Renal cortex interstitium (tissue), 11 donors: ENCODE measurements around the gene MRPS18A. TPM values are rescaled to one million over a fixed set of nuclear protein-coding genes. Genes with fewer than 3 reads are reported as not detected.
"Not testable (repeated sequence)": the region's sequence is repeated elsewhere in the genome, so short reads cannot be mapped to it uniquely, and the experiment has no call there.

ENCODE experiments used
- DNase-seq, 11 donors: peaks; one replicate each; pipeline ENCODE4 v3.0.0-alpha.2; 2013; ENCODE audit warnings: low read depth in 9 of 11, low spot score in 4 of 11; ENCODE audit errors: extremely low read depth in 1 of 11
- polyA plus RNA-seq, 3 donors: library from polyadenylated mRNA; unstranded; fragments of 120-200 nt; gene quantifications; one replicate each; pipeline ENCODE4 v1.2.1, GENCODE V29; 2013; ENCODE audit not compliant: insufficient read length in 3 of 3

MRPS18A gene
- polyA plus RNA-seq, 3 donors = 43.4 to 49.2 (median 48.0) TPM

DNA sequence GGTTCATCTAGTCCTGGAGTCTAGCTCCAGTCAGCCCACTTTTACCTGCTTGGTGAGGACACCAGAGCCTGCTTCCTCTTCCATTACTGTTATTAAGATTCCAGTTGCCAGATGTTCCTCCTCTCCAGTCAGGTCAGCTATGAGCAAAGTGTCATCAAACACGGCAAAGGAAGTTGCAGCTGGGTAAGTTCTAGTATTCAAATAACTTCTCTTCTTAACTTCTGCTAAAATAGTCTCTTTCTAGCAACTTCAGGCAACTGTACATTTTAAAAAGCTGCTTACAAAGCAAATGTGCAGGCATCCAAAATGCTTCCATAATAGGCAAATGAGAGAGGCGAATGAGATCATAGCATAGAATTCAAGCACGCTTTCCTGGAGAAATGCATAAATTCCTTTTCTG is 18.4 kb upstream of the MRPS18A start:
- no peak for DNase-seq

- DNase-seq = no peak
Measured at GRCh38 chr6:43703512-43704429, 16.2 kb upstream of the MRPS18A start.

DNA sequence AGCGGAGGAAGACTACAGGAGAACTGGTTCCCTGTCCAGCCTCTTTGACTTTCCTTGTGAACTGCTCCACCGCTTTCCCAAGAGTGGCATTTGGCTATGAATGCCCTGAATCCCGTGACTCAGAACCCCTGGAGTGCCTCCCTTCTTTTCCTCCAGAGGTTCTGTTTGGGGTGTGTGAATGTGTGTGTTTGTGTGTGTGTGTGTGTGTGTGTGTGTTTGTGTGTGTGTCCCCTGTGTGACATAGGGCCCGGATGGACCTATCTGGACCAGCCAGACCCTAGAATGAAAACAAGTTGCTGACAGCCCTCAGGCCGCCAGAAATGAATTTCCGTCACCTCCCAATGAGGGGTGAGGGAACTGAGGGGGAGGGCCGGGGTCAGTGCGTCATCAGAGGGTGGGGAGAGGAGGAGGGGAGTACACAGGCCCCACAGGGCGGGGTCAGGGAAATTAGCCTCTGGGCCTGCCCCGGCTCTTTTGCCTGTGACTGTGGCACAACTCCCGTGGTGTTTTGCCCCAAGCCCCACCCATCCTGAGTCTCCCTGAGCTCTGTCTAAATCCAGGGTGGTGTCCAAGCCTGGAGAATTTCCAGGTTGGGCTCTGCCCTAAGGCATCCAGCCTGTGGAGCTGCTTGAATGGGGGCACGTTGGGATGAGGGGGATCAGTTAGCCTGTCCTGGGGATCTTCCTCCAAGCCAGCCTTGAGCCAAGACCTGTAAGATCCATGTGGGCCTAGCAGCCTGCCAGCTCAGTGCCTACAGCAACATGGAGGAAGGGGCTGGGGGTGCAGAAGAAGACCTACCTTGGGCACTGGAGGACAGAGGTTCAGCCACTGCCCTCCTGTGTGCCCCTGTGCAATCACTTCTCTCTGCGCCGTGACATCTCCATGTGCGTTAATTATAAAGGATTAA is 15.2 kb upstream of the MRPS18A start:
- peak; percentile 78 to 94 (median 86) for DNase-seq

DNA sequence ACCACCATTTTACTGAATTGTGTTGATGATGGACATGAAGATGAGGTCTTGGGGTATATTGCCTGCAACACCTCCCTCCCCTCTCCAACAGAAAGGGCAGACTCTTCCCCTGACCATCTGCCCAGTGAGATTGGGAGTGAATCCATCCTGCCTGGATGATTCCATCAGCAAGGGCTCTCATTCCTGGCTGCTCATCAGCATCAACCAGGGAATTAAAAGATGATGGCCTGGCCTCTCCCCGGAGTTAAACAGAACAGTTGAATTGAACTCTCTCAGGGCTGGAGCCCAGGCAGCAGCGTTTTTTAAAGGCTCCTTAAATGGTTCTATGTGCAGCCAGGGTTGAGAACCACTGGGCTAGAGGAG is 14.6 kb upstream of the MRPS18A start:
- DNase-seq = no peak

- DNase-seq = not testable (repeated sequence)
Measured at GRCh38 chr6:43700939-43701560, 13.5 kb upstream of the MRPS18A start.

GRCh38 chr6:43699564-43700186 is 12.1 kb upstream of the MRPS18A start:
- no peak for DNase-seq

DNA sequence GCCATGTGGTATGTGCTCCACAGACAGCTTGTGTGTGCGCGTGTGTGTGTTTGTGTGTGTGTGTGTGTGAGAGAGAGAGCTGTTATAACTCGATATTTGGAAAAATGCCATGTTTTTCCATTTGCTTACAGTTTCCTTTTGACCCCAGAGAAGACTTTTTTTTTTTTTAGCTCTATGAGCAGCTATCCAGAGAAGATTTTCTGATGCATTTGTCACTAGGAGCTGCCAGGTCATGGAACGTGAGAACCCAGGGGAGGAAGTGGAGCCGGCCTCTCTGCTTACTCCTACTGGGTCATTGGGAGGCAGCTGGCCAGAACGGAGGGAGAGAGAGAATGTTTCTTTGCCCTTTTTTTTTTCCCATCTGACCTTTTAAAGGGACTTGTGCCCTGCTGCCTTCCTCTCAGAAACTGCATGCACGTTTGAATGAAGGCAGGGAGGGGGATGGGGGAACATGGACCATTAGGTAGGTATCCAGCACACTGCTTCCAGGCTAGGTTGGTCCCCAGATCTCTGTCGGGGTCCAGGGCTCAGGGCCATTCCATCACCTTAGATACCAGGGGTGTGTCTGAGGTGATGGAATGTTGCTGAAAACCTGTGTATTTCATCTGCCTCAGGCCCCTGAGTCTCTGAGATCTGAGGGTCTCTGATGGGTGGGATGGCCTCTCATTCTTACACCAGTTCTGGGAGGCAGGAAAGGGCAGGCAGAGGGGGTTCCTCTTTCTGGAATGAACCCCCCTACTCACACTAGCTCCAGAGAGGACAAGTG is 11.2 kb upstream of the MRPS18A start:
- peak in 4 of 11 donors; percentile 66 to 75 (median 70) for DNase-seq

GRCh38 chr6:43697421-43697820 is 9.8 kb upstream of the MRPS18A start:
- DNase-seq = no peak

DNA sequence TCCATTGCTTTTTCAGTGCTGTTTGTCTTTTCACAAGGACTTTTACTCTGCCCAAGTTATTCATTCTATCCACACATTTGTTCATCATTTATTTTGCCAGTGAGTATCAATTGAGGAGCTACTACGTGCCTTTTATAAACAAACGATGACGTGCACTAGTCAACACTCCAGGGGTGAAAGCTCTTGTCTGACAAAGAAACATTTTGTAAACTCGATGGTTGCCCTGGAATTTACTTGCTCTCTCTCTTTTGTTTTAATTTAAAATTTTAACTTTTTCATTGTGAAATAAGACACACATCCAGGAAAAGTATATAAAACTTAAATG is 8.3 kb upstream of the MRPS18A start:
- DNase-seq = no peak

GRCh38 chr6:43695215-43695966 is 7.8 kb upstream of the MRPS18A start:
- DNase-seq = no peak

DNA sequence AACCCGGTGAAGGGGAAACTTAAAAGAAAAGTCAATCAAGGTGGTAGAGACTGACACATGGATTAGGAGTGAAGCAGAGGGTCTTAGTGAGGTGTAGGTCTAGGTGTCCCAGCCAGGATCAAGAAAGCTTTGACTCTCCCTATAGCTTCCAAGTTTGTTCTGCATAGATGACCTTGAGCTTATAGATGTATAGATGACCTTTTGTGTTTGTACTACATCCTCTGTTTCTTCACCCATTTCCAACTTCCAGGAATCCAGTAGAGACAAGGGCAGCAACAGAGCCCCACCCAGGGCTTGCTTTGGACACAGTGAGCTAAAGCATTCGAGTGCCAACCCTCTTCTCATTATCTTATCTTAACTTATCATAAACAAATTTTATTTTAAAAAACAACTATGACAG is 1.8 kb upstream of the MRPS18A start:
- DNase-seq = no peak

- DNase-seq = no peak
Measured at GRCh38 chr6:43687079-43687436, 533 bp downstream of the MRPS18A start.

DNA sequence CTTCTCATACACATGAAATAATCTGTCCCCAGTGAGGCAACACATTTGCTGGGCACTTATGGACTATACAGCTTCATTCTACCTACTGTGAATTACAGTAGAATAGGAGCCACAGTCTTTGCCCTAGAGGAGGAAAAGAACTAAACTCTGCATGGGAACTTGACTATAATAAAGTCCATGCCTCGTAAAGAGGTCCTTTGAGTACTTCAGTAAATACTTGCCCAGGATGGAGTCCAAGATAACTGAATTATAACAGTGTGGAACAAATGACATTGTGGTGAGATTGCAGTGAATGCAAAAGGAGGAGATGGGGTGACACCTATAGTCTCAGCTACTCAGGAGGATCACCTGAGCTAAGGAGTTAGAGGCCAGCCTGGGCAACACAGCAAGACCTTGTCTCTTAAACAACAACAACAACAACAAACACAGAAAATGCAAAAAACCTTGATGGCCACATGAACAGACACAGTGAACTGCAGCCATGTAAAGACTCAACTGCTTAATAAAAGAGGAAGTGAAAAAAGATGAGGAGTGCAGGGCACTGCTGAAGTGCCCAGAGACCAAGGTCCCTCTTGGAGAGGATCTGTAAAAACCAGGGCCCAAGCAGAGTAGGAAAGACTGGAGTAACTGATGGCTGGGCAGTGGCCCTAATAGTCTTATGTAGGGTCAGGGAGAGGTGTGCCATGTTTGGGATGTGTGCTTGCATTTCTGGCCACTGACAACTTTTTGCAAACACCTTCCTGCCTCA is 3.7 kb downstream of the MRPS18A start:
- DNase-seq = no peak

DNA sequence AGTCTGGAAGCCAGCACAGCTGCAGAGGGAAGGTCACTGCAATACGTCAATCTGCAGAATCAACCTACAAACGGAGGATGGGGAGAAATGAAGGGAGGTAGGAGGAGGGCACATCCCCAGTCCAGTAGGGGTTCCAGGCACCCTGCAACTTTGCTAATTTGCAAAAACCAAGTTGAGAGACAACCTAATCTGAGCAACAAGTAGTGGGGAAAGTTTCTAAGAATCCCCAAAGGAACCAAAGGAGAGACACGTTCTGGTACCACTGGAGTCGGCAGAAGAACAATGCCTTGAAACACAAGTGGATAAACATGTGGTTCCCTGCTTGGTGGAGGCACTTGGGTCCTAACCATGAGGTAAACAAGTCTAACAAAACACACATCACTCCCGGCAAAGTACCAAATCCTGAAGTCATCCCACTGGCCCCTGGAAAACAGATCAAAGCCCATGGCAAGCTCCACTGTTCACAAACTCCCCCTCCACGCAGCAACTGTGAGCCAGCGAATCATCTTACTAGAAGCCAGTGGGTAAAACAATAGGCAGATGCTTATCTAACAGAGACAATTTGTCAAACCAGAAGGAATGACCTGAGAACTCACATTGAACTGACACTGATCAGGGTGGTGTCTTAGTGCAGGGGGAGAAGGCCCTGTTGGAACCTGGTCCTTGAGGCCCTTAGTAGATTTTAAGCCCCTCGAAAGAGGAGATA is 4.7 kb downstream of the MRPS18A start:
- no peak for DNase-seq

DNA sequence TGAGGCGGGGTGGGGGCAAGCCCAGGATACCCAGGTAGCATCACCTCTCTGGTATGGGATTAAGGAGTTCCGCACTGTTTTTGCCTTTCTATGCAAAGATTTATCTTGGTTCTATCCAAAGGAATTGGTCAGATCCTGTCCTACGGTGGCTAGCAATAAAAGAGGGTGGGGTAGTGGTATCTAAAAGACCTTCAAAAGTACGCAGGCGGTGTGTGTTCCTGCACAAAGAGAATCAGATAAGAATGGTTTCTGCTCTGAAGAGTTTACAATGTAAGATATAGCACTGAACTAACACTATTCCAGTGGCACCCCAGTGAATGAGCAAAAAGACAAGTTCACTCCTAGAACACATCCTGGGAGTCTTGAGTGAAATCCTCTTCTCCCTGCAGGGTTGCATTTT is 6.3 kb downstream of the MRPS18A start:
- no peak for DNase-seq

- no peak for DNase-seq
Measured at GRCh38 chr6:43680308-43681200, 7.0 kb downstream of the MRPS18A start.
